ENCODE measurements around the gene SNCA. TPM values are rescaled to one million over a fixed set of nuclear protein-coding genes. Genes with fewer than 3 reads are reported as not detected.

The SNCA gene
- total and polyA plus RNA-seq, 2 of the 8 experiments (the other 6 are each of a cell fraction or from before 2014, with no cell fraction given) = 8.5 to 16.8 TPM

DNA sequence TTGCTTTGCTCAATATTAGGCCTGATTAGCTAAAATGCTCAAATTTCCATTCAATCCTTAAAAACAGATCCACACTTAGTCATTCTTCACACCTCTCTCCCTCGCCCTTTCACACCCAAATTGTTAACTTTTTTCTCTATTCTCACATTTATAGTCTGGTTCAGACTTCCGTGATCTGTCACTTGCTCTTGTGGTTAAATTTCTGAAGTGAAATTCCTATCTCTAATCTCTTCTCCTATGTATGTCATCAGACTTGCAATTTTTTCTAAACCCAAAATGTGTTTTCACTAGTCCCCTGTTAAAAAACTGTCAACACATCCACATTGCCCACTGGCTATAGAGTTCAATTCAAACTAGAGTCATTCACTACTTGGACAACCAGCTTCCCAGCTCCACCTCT lies 63.2 kb downstream of the SNCA start:
- Histone ChIP-seq H2BK120ac (replicated peaks; ENCODE audit: low read depth, low read length) (no peak overlapping the region), H3K79me2 (ENCODE audit: control insufficient read depth in 1 of 2, insufficient read depth in 2 of 2, low read length in 2 of 2) (no peaks in the 10 kb centered on the region), H4K8ac (ENCODE audit: extremely low read depth, insufficient read depth, low read length) (no peak overlapping the region), H3K27ac (ENCODE audit: low read depth, low read length) (no peak overlapping the region), H3K27me3 (replicated peaks in 1 of 4; ENCODE audit: control insufficient read depth in 3 of 4, extremely low read depth in 1 of 4, insufficient read depth in 3 of 4, low read length in 3 of 4) (no peaks in the 10 kb centered on the region), H2BK12ac (ENCODE audit: low read depth, low read length) (no peak overlapping the region), H3K4me1 (replicated peaks in 1 of 4; ENCODE audit: control insufficient read depth in 3 of 4, insufficient read depth in 4 of 4, low read length in 3 of 4) (no peaks in the 10 kb centered on the region), H2BK5ac (ENCODE audit: low read depth, low read length) (no peak overlapping the region), H2BK20ac (ENCODE audit: low read length) (no peak overlapping the region), H3K18ac (ENCODE audit: extremely low read depth, low read length) (no peak overlapping the region), H4K5ac (ENCODE audit: insufficient read length, low read depth, low read length) (no peak overlapping the region), H3K9me3 (ENCODE audit: insufficient read depth in 2 of 2, low read depth in 1 of 2, low read length in 1 of 2) (no peaks in the 10 kb centered on the region), H3K9ac (replicated peaks in 1 of 4; ENCODE audit: extremely low read depth in 1 of 4, low read depth in 3 of 4, low read length in 3 of 4) (no peak overlapping the region), H3K79me1 (ENCODE audit: low read depth, low read length) (no peaks in the 10 kb centered on the region), H3K4me2 (ENCODE audit: insufficient read depth in 1 of 2, low read depth in 2 of 2, low read length in 2 of 2) (no peak overlapping the region), H4K91ac (replicated peaks; ENCODE audit: insufficient read length, low read length) (no peak overlapping the region), H2AFZ (ENCODE audit: low read length) (no peak overlapping the region), H3K23me2 (ENCODE audit: low read depth, low read length) (no peaks in the 10 kb centered on the region), H3K14ac (ENCODE audit: insufficient read length) (no peak overlapping the region), H3K36me3 (ENCODE audit: control insufficient read depth in 2 of 4, insufficient read depth in 4 of 4, low read length in 3 of 4) (no peaks in the 10 kb centered on the region), H3K4ac (replicated peaks; ENCODE audit: insufficient read length, low read depth, low read length) (no peak overlapping the region), H2AK5ac (ENCODE audit: low read depth, low read length) (no peak overlapping the region), H3K56ac (replicated peaks; ENCODE audit: insufficient read length, low read depth, low read length) (no peak overlapping the region), H2BK15ac (ENCODE audit: low read length) (no peak overlapping the region), H3K23ac (ENCODE audit: insufficient read length) (no peak overlapping the region), H4K20me1 (replicated peaks in 1 of 2; ENCODE audit: control insufficient read depth in 1 of 2, insufficient read depth in 2 of 2, low read length in 2 of 2) (no peaks in the 10 kb centered on the region), H3K4me3 (ENCODE audit: extremely low read depth in 1 of 4, insufficient read depth in 2 of 4, low read depth in 3 of 4, low read length in 4 of 4) (no peak overlapping the region)
- ChIA-PET POLR2A (ENCODE audit: partially characterized antibody) (no interaction called here), CTCF (ENCODE audit: partially characterized antibody) (no interaction called here)
- FAIRE-seq (no peak), DNase-seq (ENCODE audit: low read depth in 1 of 2, low spot score in 2 of 2) (no peak)
- 89 to 100% methylated on average over 1 to 2 of the region's 2 CpGs for WGBS, 2 experiments (ENCODE audit: extremely low coverage in 1 of 2, insufficient coverage in 1 of 2, insufficient read length in 1 of 2, insufficient replicate concordance in 2 of 2, low coverage in 1 of 2, low lambda C conversion rate in 2 of 2, missing lambda C conversion rate in 1 of 2)
- TF ChIP-seq BCL11A (IDR thresholded peaks at IDR 0.05; ENCODE audit: low read depth in 2 of 2, low read length in 2 of 2) = no peak
- TF ChIP-seq TCF12 (IDR thresholded peaks at IDR 0.05; ENCODE audit: low read depth, low read length) = no peak
